ENCODE measurements around the gene PEF1. TPM values are rescaled to one million over a fixed set of nuclear protein-coding genes. Genes with fewer than 3 reads are reported as not detected.
A peak's percentile ranks its signal among the peaks of the same experiment; 100 is the strongest.

PEF1 gene
- polyA plus RNA-seq, 1 donor (not counting 4 experiments of a cell fraction or from before 2014, with no cell fraction given): 72.2 TPM

GRCh38 chr1:31593136-31593665 is 51.5 kb downstream of the PEF1 start:
- no peaks in the 10 kb centered on the region for H3K9me3 ChIP-seq (ENCODE audit: control insufficient read depth, low read depth, low read length)
- no peak overlapping the region for H3K9ac ChIP-seq (ENCODE audit: control insufficient read depth, extremely low read depth, insufficient read depth, low read length)
- no peak overlapping the region for H3K4me3 ChIP-seq (ENCODE audit: control insufficient read depth in 2 of 3, extremely low read depth in 1 of 3, insufficient read depth in 2 of 3, low read depth in 1 of 3, low read length in 3 of 3)
- H3K27ac ChIP-seq (ENCODE audit: control insufficient read depth, insufficient read depth, low read length): no peak overlapping the region
- no peaks in the 10 kb centered on the region for H3K79me2 ChIP-seq (ENCODE audit: control insufficient read depth, insufficient read depth, low read length)
- no peak overlapping the region for H3K4me2 ChIP-seq (ENCODE audit: control insufficient read depth, extremely low read depth, insufficient read depth, low read depth, low read length)
- FAIRE-seq: no peak
- no peaks in the 10 kb centered on the region for H3K27me3 ChIP-seq (ENCODE audit: control insufficient read depth, extremely low read depth, insufficient read depth, low read length)
- no peak for DNase-seq (ENCODE audit: low read depth, low spot score)
- peaks cover 21% of the 10 kb centered on the region for H3K4me1 ChIP-seq (ENCODE audit: control insufficient read depth, extremely low read depth, insufficient read depth, low read length)
- no peak for TF ChIP-seq CTCF (optimal IDR thresholded peaks at IDR 0.05 in 1 of 3, IDR thresholded peaks at IDR 0.05 in 1 of 3, conservative IDR thresholded peaks at IDR 0.05 in 1 of 3; ENCODE audit: extremely low read depth in 1 of 3, insufficient read depth in 2 of 3, low read length in 3 of 3)
- no peak for TF ChIP-seq EZH2 (IDR thresholded peaks at IDR 0.05; ENCODE audit: low read length)
- H2AFZ ChIP-seq (ENCODE audit: control insufficient read depth, low read length): no peak overlapping the region
- dilution Hi-C loops (cut with MboI; ENCODE audit: extremely low pct_ligation_motif_present, low sequenced_read_pairs): no loop called here
- no peaks in the 10 kb centered on the region for H3K9me1 ChIP-seq (ENCODE audit: control insufficient read depth, extremely low read depth, insufficient read depth, low read length)
- no peaks in the 10 kb centered on the region for H4K20me1 ChIP-seq (ENCODE audit: control insufficient read depth, extremely low read depth, insufficient read depth, low read length)
- H3K36me3 ChIP-seq (ENCODE audit: control insufficient read depth in 2 of 2, extremely low read depth in 1 of 2, insufficient read depth in 2 of 2, low read length in 2 of 2): peaks cover 0 to under 1% of the 10 kb centered on the region in 2 experiments

- Histone ChIP-seq H3K4me2 (ENCODE audit: control insufficient read depth, extremely low read depth, insufficient read depth, low read depth, low read length) (peak overlapping the region; percentile 12), H3K36me3 (ENCODE audit: control insufficient read depth in 2 of 2, extremely low read depth in 1 of 2, insufficient read depth in 2 of 2, low read length in 2 of 2) (peaks cover 0 to 3% of the 10 kb centered on the region in 2 experiments), H3K27ac (ENCODE audit: control insufficient read depth, insufficient read depth, low read length) (no peak overlapping the region), H3K9me1 (ENCODE audit: control insufficient read depth, extremely low read depth, insufficient read depth, low read length) (no peaks in the 10 kb centered on the region), H3K9me3 (ENCODE audit: control insufficient read depth, low read depth, low read length) (no peaks in the 10 kb centered on the region), H3K9ac (ENCODE audit: control insufficient read depth, extremely low read depth, insufficient read depth, low read length) (no peak overlapping the region), H4K20me1 (ENCODE audit: control insufficient read depth, extremely low read depth, insufficient read depth, low read length) (no peaks in the 10 kb centered on the region), H3K4me3 (ENCODE audit: control insufficient read depth in 2 of 3, extremely low read depth in 1 of 3, insufficient read depth in 2 of 3, low read depth in 1 of 3, low read length in 3 of 3) (no peak overlapping the region), H2AFZ (ENCODE audit: control insufficient read depth, low read length) (no peak overlapping the region), H3K4me1 (ENCODE audit: control insufficient read depth, extremely low read depth, insufficient read depth, low read length) (peaks cover 28% of the 10 kb centered on the region), H3K79me2 (ENCODE audit: control insufficient read depth, insufficient read depth, low read length) (no peaks in the 10 kb centered on the region), H3K27me3 (ENCODE audit: control insufficient read depth, extremely low read depth, insufficient read depth, low read length) (no peaks in the 10 kb centered on the region)
- FAIRE-seq (no peak), DNase-seq (ENCODE audit: low read depth, low spot score) (no peak)
- dilution Hi-C loops (cut with MboI; ENCODE audit: extremely low pct_ligation_motif_present, low sequenced_read_pairs): no loop called here
- TF ChIP-seq CTCF (optimal IDR thresholded peaks at IDR 0.05 in 1 of 3, IDR thresholded peaks at IDR 0.05 in 1 of 3, conservative IDR thresholded peaks at IDR 0.05 in 1 of 3; ENCODE audit: extremely low read depth in 1 of 3, insufficient read depth in 2 of 3, low read length in 3 of 3) (no peak), EZH2 (IDR thresholded peaks at IDR 0.05; ENCODE audit: low read length) (no peak)
Measured at GRCh38 chr1:31592132-31592531, 52.5 kb downstream of the PEF1 start.

All from keratinocyte (primary cell).